GM12872 (cell line): ENCODE results near the gene SCAI.

Source experiments
- CTCF ChIP-seq: IDR thresholded peaks from 3 replicates; pipeline ENCODE4 v1.5.1; 2011; ENCODE audit warnings: low read depth, mild to moderate bottlenecking, low read length, moderate library complexity; ENCODE audit not compliant: insufficient read depth

SCAI gene

GRCh38 chr9:124932333-124932732 is 211.0 kb downstream of the SCAI start:
- no peak for TF ChIP-seq CTCF

GRCh38 chr9:124929464-124929863 is 213.9 kb downstream of the SCAI start:
- TF ChIP-seq CTCF = no peak

- no peak for TF ChIP-seq CTCF
Measured at GRCh38 chr9:124928116-124928515, 215.2 kb downstream of the SCAI start.

GRCh38 chr9:124914753-124915405 is 228.4 kb downstream of the SCAI start:
- no peak for TF ChIP-seq CTCF

GRCh38 chr9:124913378-124913777 is 229.9 kb downstream of the SCAI start:
- TF ChIP-seq CTCF = no peak

GRCh38 chr9:124911766-124912165 is 231.6 kb downstream of the SCAI start:
- TF ChIP-seq CTCF = no peak

GRCh38 chr9:124908098-124908497 is 235.2 kb downstream of the SCAI start:
- TF ChIP-seq CTCF = no peak
